Fibroblast of lung (primary cell): ENCODE data around the gene MNT. TPM values are rescaled to one million over a fixed set of nuclear protein-coding genes. Genes with fewer than 3 reads are reported as not detected.

Experiments
- DNase-seq, 2 donors: peaks; one replicate each; pipeline versions ENCODE4 v3.0.0 to v3.0.0-alpha.2; 2010; ENCODE audit warnings: low read depth in 2 of 2
- H2AFZ ChIP-seq: 2 replicates; pipeline ENCODE4 v1.5.1; 2012; ENCODE audit warnings: low read length, control low read depth, inconsistent platforms
- H3K27ac ChIP-seq: 2 replicates; pipeline ENCODE4 v1.5.1; 2011; ENCODE audit warnings: low read length, control low read depth; ENCODE audit not compliant: insufficient read depth
- H3K27me3 ChIP-seq: 2 replicates; pipeline ENCODE4 v1.5.1; 2011; ENCODE audit warnings: mild to moderate bottlenecking, low read length; ENCODE audit not compliant: control insufficient read depth, insufficient read depth
- H3K36me3 ChIP-seq: 2 replicates; pipeline ENCODE4 v1.5.1; 2011; ENCODE audit warnings: low read length; ENCODE audit not compliant: control insufficient read depth, insufficient read depth
- H3K4me1 ChIP-seq: 2 replicates; pipeline ENCODE4 v1.5.1; 2011; ENCODE audit warnings: low read length; ENCODE audit not compliant: control insufficient read depth, insufficient read depth; ENCODE audit errors: extremely low read depth
- H3K4me2 ChIP-seq: 2 replicates; pipeline ENCODE4 v1.5.1; 2011; ENCODE audit warnings: low read length, control low read depth; ENCODE audit not compliant: insufficient read depth; ENCODE audit errors: extremely low read depth
- H3K4me3 ChIP-seq, 4 experiments: fragments of 200-600 bp in 1 of 4; sonication (generic) in 1 of 4; replicated peaks in 1 of 4; 2 replicates each; pipeline ENCODE4 v1.5.1; 2011 to 2016; ENCODE audit warnings: low read length in 4 of 4, low read depth in 3 of 4, mild to moderate bottlenecking in 3 of 4, control low read depth in 2 of 4, inconsistent platforms in 1 of 4, mixed read lengths in 1 of 4; ENCODE audit not compliant: insufficient read depth in 1 of 4; ENCODE audit errors: control extremely low read depth in 1 of 4
- H3K79me2 ChIP-seq: 2 replicates; pipeline ENCODE4 v1.5.1; 2012; ENCODE audit warnings: mild to moderate bottlenecking, low read length, inconsistent platforms; ENCODE audit not compliant: control insufficient read depth, insufficient read depth
- H3K9ac ChIP-seq: 2 replicates; pipeline ENCODE4 v1.5.1; 2011; ENCODE audit warnings: mild to moderate bottlenecking, low read length, control low read depth; ENCODE audit not compliant: insufficient read depth
- H3K9me3 ChIP-seq: 2 replicates; pipeline ENCODE4 v1.5.1; 2012; ENCODE audit warnings: low read depth, low read length; ENCODE audit not compliant: control insufficient read depth, insufficient read depth
- H4K20me1 ChIP-seq: 2 replicates; pipeline ENCODE4 v1.5.1; 2011; ENCODE audit warnings: low read length; ENCODE audit not compliant: control insufficient read depth, insufficient read depth; ENCODE audit errors: extremely low read depth
- EZH2 ChIP-seq: IDR thresholded peaks from 2 replicates; pipeline ENCODE4 v1.5.1; 2012; ENCODE audit warnings: low read length, control low read depth, mild to moderate bottlenecking; ENCODE audit errors: missing control alignments
- polyA plus RNA-seq, 2 donors: library from polyadenylated mRNA; depleted of rRNA in 1 of 2; stranded (reverse) in 1 of 2; unstranded in 1 of 2; fragments of >200 nt; gene quantifications; 2 replicates each; pipeline ENCODE4 v1.2.1, GENCODE V29; 2011 to 2012; ENCODE audit warnings: missing spikeins in 1 of 2
- total RNA-seq: library from RNA; depleted of rRNA; stranded (reverse); fragments of >200 nt; gene quantifications from 2 replicates; pipeline ENCODE4 v1.2.1, GENCODE V29; 2014
- TF ChIP-seq, protein P1 (sequence below), 2 donors: IDR thresholded peaks in 1 of 2; conservative IDR thresholded peaks in 1 of 2; 1 replicate in 1 of 2; 2 replicates in 1 of 2; pipeline ENCODE4 v1.5.1; 2011 to 2012; ENCODE audit warnings: low read length in 2 of 2, control low read depth in 1 of 2, inconsistent platforms in 1 of 2, low read depth in 1 of 2, mild to moderate bottlenecking in 1 of 2

Gene MNT
- total and polyA plus RNA-seq, 2 donors (not counting 1 experiment from before 2014, with no cell fraction given) = 1.7 to 8.4 TPM

DNA sequence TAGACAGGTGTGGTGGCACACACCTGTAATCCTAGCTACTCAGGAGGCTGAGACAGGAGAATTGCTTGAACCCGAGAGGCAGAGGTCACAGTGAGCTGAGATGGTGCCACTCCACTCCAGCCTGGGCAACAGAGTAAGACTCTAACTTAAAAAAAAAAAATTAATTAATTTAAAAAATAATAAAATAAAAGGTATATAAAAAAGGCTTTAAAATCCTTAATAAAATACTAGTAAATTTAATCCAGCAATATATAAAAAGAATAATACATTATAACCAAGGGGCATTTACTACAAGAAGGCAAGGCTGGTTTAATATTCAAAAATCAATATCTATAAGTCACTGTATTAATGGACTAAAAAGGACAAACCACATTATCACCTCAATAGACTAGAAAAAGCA, 44.8 kb upstream of the MNT start:
- Histone ChIP-seq H3K4me1 (no peaks in the 10 kb centered on the region), H4K20me1 (no peaks in the 10 kb centered on the region), H3K79me2 (no peaks in the 10 kb centered on the region), H2AFZ (no peak overlapping the region), H3K9ac (no peak overlapping the region), H3K9me3 (no peaks in the 10 kb centered on the region), H3K4me2 (no peak overlapping the region), H3K27me3 (no peaks in the 10 kb centered on the region), H3K36me3 (no peaks in the 10 kb centered on the region), H3K4me3 (no peak overlapping the region), H3K27ac (no peak overlapping the region)
- no peak for DNase-seq
- TF ChIP-seq, protein P1, sequence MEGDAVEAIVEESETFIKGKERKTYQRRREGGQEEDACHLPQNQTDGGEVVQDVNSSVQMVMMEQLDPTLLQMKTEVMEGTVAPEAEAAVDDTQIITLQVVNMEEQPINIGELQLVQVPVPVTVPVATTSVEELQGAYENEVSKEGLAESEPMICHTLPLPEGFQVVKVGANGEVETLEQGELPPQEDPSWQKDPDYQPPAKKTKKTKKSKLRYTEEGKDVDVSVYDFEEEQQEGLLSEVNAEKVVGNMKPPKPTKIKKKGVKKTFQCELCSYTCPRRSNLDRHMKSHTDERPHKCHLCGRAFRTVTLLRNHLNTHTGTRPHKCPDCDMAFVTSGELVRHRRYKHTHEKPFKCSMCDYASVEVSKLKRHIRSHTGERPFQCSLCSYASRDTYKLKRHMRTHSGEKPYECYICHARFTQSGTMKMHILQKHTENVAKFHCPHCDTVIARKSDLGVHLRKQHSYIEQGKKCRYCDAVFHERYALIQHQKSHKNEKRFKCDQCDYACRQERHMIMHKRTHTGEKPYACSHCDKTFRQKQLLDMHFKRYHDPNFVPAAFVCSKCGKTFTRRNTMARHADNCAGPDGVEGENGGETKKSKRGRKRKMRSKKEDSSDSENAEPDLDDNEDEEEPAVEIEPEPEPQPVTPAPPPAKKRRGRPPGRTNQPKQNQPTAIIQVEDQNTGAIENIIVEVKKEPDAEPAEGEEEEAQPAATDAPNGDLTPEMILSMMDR (conservative IDR thresholded peaks at IDR 0.05 in 1 of 2, IDR thresholded peaks at IDR 0.05 in 1 of 2; ENCODE audit: low read depth in 1 of 2, low read length in 2 of 2) = no peak
- no peak for TF ChIP-seq EZH2

DNA sequence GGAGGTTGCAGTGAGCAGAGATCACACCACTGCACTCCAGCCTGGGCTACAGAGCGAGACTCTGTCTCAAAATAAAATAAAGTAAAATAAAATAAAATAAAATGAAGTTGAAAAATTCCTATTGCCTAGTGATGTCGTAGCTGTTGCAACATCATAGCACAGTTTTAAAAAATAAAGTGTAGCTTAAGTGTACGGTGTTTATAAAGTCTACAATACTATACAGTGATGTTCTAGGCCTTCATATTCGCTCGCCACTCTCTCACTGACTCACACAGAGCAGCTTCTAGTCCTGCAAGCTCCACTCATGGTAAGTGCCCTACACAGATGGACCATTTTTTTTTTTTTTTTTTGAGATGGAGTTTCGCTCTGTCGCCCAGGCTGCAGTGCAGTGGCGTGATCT, 43.5 kb upstream of the MNT start:
- DNase-seq = peak in 1 of 2 donors; percentile 64
- Histone ChIP-seq H3K79me2 (no peaks in the 10 kb centered on the region), H3K4me3 (no peak overlapping the region), H2AFZ (no peak overlapping the region), H3K27me3 (no peaks in the 10 kb centered on the region), H3K9ac (no peak overlapping the region), H3K27ac (no peak overlapping the region), H4K20me1 (no peaks in the 10 kb centered on the region), H3K4me1 (no peaks in the 10 kb centered on the region), H3K9me3 (no peaks in the 10 kb centered on the region), H3K4me2 (no peak overlapping the region), H3K36me3 (no peaks in the 10 kb centered on the region)
- TF ChIP-seq, protein P1 (conservative IDR thresholded peaks at IDR 0.05 in 1 of 2, IDR thresholded peaks at IDR 0.05 in 1 of 2; ENCODE audit: low read depth in 1 of 2, low read length in 2 of 2) = no peak
- TF ChIP-seq EZH2 = no peak

DNA sequence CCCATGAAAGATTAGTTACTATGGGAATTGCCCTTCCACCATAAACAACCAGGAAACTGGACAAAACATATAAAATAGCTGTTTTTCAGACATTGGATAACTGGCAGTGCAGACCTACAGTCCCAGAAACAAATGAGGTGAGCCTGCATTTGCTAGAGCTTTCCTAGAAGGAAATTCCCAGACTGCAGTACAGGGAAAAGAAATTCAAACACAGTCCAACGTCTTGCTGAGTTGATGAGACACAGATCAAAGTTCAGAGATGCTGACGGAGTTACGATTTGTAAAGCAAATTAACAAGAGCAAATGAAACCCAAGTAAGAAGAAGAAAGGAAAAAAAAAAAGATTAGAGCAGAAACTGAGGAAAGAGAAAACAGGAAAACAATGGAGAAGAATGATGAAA, 41.3 kb upstream of the MNT start:
- Histone ChIP-seq H3K9ac (no peak overlapping the region), H3K79me2 (no peaks in the 10 kb centered on the region), H3K9me3 (no peaks in the 10 kb centered on the region), H3K4me3 (no peak overlapping the region), H4K20me1 (no peaks in the 10 kb centered on the region), H3K4me1 (peaks cover 2% of the 10 kb centered on the region), H3K27me3 (no peaks in the 10 kb centered on the region), H3K36me3 (no peaks in the 10 kb centered on the region), H3K27ac (no peak overlapping the region), H2AFZ (no peak overlapping the region), H3K4me2 (no peak overlapping the region)
- DNase-seq = peak; percentile 23 to 68
- no peak for TF ChIP-seq EZH2
- TF ChIP-seq, protein P1 (conservative IDR thresholded peaks at IDR 0.05 in 1 of 2, IDR thresholded peaks at IDR 0.05 in 1 of 2; ENCODE audit: low read depth in 1 of 2, low read length in 2 of 2) = no peak
